K562 (cell line): ENCODE results near the gene PRCD. TPM values are rescaled to one million over a fixed set of nuclear protein-coding genes. Genes with fewer than 3 reads are reported as not detected.

Source experiments
- ATAC-seq: fragments of 200-7000 bp; cut with Tn5 transposase; 3 replicates; pipeline ENCODE4 v1.9.1; 2020; ENCODE audit warnings: moderate library complexity
- BruUV-seq: library from RNA; stranded (reverse); fragments of 400-500 nt; replicated peaks from 2 replicates; lab custom pipeline; 2021; lab: Mats Ljungman, UMichigan
- CTCF ChIA-PET: fragments of 300-600 bp; formaldehyde crosslinking; extraction: SDS; loops from one replicate; lab custom pipeline; 2021; ENCODE audit warnings: low intra/inter-chr PET ratio; lab: Yijun Ruan, JAX
- POLR2A ChIA-PET: fragments of 300-600, 350-650 bp; sonication (Branson Sonifier 250); formaldehyde crosslinking; extraction: SDS; loops from one replicate; lab custom pipeline; 2021; ENCODE audit warnings: antibody characterized with exemption, inconsistent platforms; lab: Yijun Ruan, JAX
- DNase-seq, 4 experiments: peaks; one replicate each; pipeline versions ENCODE4 v3.0.0 to v3.0.0-alpha.2; 2011 to 2018; ENCODE audit warnings: low spot score in 3 of 4, mixed read lengths in 3 of 4; ENCODE audit errors: extremely low read depth in 1 of 4
- FAIRE-seq: peaks from 2 replicates; lab custom pipeline; 2011; peaks lifted over from hg19 to GRCh38; lab: Jason Lieb, UNC
- H2AFZ ChIP-seq: 2 replicates; pipeline ENCODE4 v1.6.0; 2011; ENCODE audit warnings: low read depth, low read length, control low read depth, inconsistent platforms
- H3K27ac ChIP-seq: fragments of 200-600 bp; 3 replicates; pipeline ENCODE4 v1.8.0; 2011; ENCODE audit warnings: low read depth, mild to moderate bottlenecking, control low read depth, inconsistent platforms, low read length, moderate library complexity, mixed read lengths; ENCODE audit errors: extremely low read depth
- H3K27me3 ChIP-seq, 2 experiments: fragments of 300-600 bp in 1 of 2; 2 replicates in 1 of 2; 3 replicates in 1 of 2; pipeline versions ENCODE4 v1.6.0 to v1.8.0; 2011; ENCODE audit warnings: inconsistent platforms in 2 of 2, low read length in 2 of 2, mild to moderate bottlenecking in 1 of 2, mixed read lengths in 1 of 2, moderate library complexity in 1 of 2; ENCODE audit not compliant: control insufficient read depth in 2 of 2, insufficient read depth in 2 of 2
- H3K36me3 ChIP-seq: fragments of 300-600 bp; 3 replicates; pipeline ENCODE4 v1.8.0; 2011; ENCODE audit warnings: mild to moderate bottlenecking, low read length, inconsistent platforms; ENCODE audit not compliant: control insufficient read depth, insufficient read depth
- H3K4me1 ChIP-seq, 2 experiments: fragments of 200-600 bp in 1 of 2; replicated peaks in 1 of 2; 2 replicates in 1 of 2; 3 replicates in 1 of 2; pipeline versions ENCODE4 v1.5.1 to v1.8.0; 2011; ENCODE audit warnings: inconsistent platforms in 2 of 2, low read length in 2 of 2, mild to moderate bottlenecking in 1 of 2, mixed read lengths in 1 of 2, moderate library complexity in 1 of 2; ENCODE audit not compliant: control insufficient read depth in 2 of 2, insufficient read depth in 2 of 2
- H3K4me2 ChIP-seq: 2 replicates; pipeline ENCODE4 v1.6.1; 2011; ENCODE audit warnings: low read length, control low read depth, inconsistent platforms, mixed read lengths; ENCODE audit not compliant: insufficient read depth
- H3K4me3 ChIP-seq: fragments of 200-600 bp; sonication (generic), shearing (Covaris generic); 2 replicates; pipeline ENCODE4 v1.5.1; 2016; ENCODE audit warnings: control low read depth, inconsistent platforms
- H3K79me2 ChIP-seq: fragments of 200-600 bp; 3 replicates; pipeline ENCODE4 v1.8.0; 2011; ENCODE audit warnings: low read length, inconsistent platforms; ENCODE audit not compliant: control insufficient read depth, insufficient read depth
- H3K9ac ChIP-seq, 2 experiments: 2 replicates each; pipeline versions ENCODE4 v1.6.0 to v1.6.1; 2011; ENCODE audit warnings: low read depth in 2 of 2, low read length in 2 of 2, control low read depth in 1 of 2, inconsistent platforms in 1 of 2, mild to moderate bottlenecking in 1 of 2, mixed read lengths in 1 of 2; ENCODE audit not compliant: insufficient read depth in 1 of 2
- H3K9me1 ChIP-seq: one replicate; pipeline ENCODE4 v1.6.0; 2011; ENCODE audit warnings: inconsistent platforms, mild to moderate bottlenecking, low read length, moderate library complexity; ENCODE audit not compliant: control insufficient read depth, insufficient read depth
- H3K9me3 ChIP-seq: replicated peaks from 2 replicates; pipeline ENCODE4 v1.5.1; 2011; ENCODE audit warnings: low read depth, low read length, inconsistent platforms; ENCODE audit not compliant: control insufficient read depth, insufficient read depth
- H4K20me1 ChIP-seq: replicated peaks from 2 replicates; pipeline ENCODE4 v1.6.1; 2011; ENCODE audit warnings: low read length, inconsistent platforms, mixed read lengths; ENCODE audit not compliant: control insufficient read depth, insufficient read depth
- ATF7 ChIP-seq: fragments of 450-650 bp; IDR thresholded peaks from 2 replicates; pipeline ENCODE4 v1.7.1; 2014; ENCODE audit warnings: mild to moderate bottlenecking, moderate library complexity
- BMI1 ChIP-seq: fragments of 150-350 bp; IDR thresholded peaks from 2 replicates; pipeline ENCODE4 v1.6.1; 2014; ENCODE audit warnings: low read length
- CBFA2T2 ChIP-seq: fragments of 450-650 bp; conservative IDR thresholded peaks from 2 replicates; pipeline ENCODE4 v1.6.1; 2017; ENCODE audit warnings: mild to moderate bottlenecking
- CC2D1A ChIP-seq: fragments of 450-650 bp; IDR thresholded peaks from 2 replicates; pipeline ENCODE4 v1.6.1; 2017; ENCODE audit warnings: mild to moderate bottlenecking
- CTBP1 ChIP-seq: fragments of 450-650 bp; IDR thresholded peaks from 2 replicates; pipeline ENCODE4 v1.6.1; 2016; ENCODE audit warnings: borderline replicate concordance
- DMBX1 ChIP-seq: fragments of 250-450 bp; sonication (Bioruptor Pico); IDR thresholded peaks from 2 replicates; pipeline ENCODE4 v1.8.0; 2022; ENCODE audit warnings: inconsistent platforms, mild to moderate bottlenecking, moderate library complexity, borderline replicate concordance
- EP400 ChIP-seq: fragments of 450-650 bp; IDR thresholded peaks from 2 replicates; pipeline ENCODE4 v1.6.1; 2017; ENCODE audit warnings: antibody characterized with exemption, mild to moderate bottlenecking, moderate library complexity
- FOXA1 ChIP-seq: fragments of 450-650 bp; IDR thresholded peaks from 2 replicates; pipeline ENCODE4 v1.6.1; 2016; ENCODE audit warnings: mild to moderate bottlenecking, borderline replicate concordance
- HDAC1 ChIP-seq, 2 experiments: fragments of 450-650 bp; IDR thresholded peaks; 2 replicates each; pipeline ENCODE4 v1.6.1; 2016 to 2017; ENCODE audit warnings: inconsistent platforms in 1 of 2, mild to moderate bottlenecking in 1 of 2, moderate library complexity in 1 of 2
- MAFG ChIP-seq: fragments of 450-650 bp; conservative IDR thresholded peaks from 2 replicates; pipeline ENCODE4 v1.6.1; 2016; ENCODE audit warnings: missing genetic modification characterization, missing compliant biosample characterization
- MAFK ChIP-seq: IDR thresholded peaks from 2 replicates; pipeline ENCODE4 v1.6.1; 2011; ENCODE audit warnings: low read length, improper control_type of control experiment
- MCM3 ChIP-seq: fragments of 450-650 bp; IDR thresholded peaks from 2 replicates; pipeline ENCODE4 v1.6.1; 2016
- MYC ChIP-seq, 2 experiments: fragments of 250-450 bp in 1 of 2; sonication (Bioruptor Pico) in 1 of 2; IDR thresholded peaks; 2 replicates each; pipeline versions ENCODE4 v1.5.1 to v1.6.1; 2012 to 2021; ENCODE audit warnings: low read depth in 2 of 2, borderline replicate concordance in 1 of 2, improper control_type of control experiment in 1 of 2, low read length in 1 of 2, mild to moderate bottlenecking in 1 of 2, moderate library complexity in 1 of 2
- NCOR1 ChIP-seq: fragments of 450-650 bp; IDR thresholded peaks from 2 replicates; pipeline ENCODE4 v1.6.1; 2016; ENCODE audit warnings: mild to moderate bottlenecking, moderate library complexity
- NFE2 ChIP-seq: IDR thresholded peaks from 2 replicates; pipeline ENCODE4 v1.6.1; 2014; ENCODE audit warnings: antibody characterized with exemption, low read depth
- NRF1 ChIP-seq, 2 experiments: fragments of 450-650 bp; IDR thresholded peaks in 1 of 2; conservative IDR thresholded peaks in 1 of 2; 2 replicates each; pipeline ENCODE4 v1.6.1; 2014; ENCODE audit warnings: mild to moderate bottlenecking in 2 of 2
- RCOR1 ChIP-seq, 2 experiments: IDR thresholded peaks; 2 replicates each; pipeline ENCODE4 v1.6.1; 2012; ENCODE audit warnings: low read depth in 2 of 2, low read length in 2 of 2, borderline replicate concordance in 1 of 2, improper control_type of control experiment in 1 of 2
- SRSF3 ChIP-seq: fragments of 200-400 bp; formaldehyde crosslinking; IDR thresholded peaks from 2 replicates; pipeline ENCODE4 v1.6.1; 2016; ENCODE audit warnings: mild to moderate bottlenecking, low read length, moderate library complexity; ENCODE audit not compliant: insufficient read depth
- TCF3 ChIP-seq: sonication (generic); formaldehyde crosslinking; IDR thresholded peaks from 2 replicates; pipeline ENCODE4 v1.4.0; 2020; ENCODE audit warnings: mild to moderate bottlenecking, missing genetic modification reagents
- ZEB2 ChIP-seq: fragments of 450-650 bp; IDR thresholded peaks from 2 replicates; pipeline ENCODE4 v1.6.1; 2016
- ZNF551 ChIP-seq: fragments of 250-450 bp; sonication (Bioruptor Pico); IDR thresholded peaks from 2 replicates; pipeline ENCODE4 v1.5.0; 2021; ENCODE audit warnings: mild to moderate bottlenecking, moderate library complexity
- ZNF76 ChIP-seq: fragments of 250-450 bp; sonication (Bioruptor Pico); IDR thresholded peaks from 2 replicates; pipeline ENCODE4 v1.4.0; 2020; ENCODE audit warnings: mild to moderate bottlenecking, moderate library complexity, borderline replicate concordance
- WGBS: fragments of 100-300 bp; shearing (Covaris generic); methylation state at CpG from one replicate; pipeline ENCODE4 v1.1.6; 2016; ENCODE audit warnings: low coverage, mixed read lengths; ENCODE audit not compliant: insufficient coverage; ENCODE audit errors: missing lambda C conversion rate; 5-methylcytosine and 5-hydroxymethylcytosine counted together
- in situ Hi-C: fragments of 300-500 bp; cut with MboI; formaldehyde crosslinking; loops from 4 replicates; pipeline ENCODE4 v1.15.0; 2018; ENCODE audit warnings: inconsistent platforms, mixed read lengths
- intact Hi-C: fragments of 100-400 bp; cut with micrococcal nuclease; formaldehyde crosslinking; loops from 2 replicates; pipeline ENCODE4 v1.14.2; 2022
- polyA plus RNA-seq, 8 experiments: library from polyadenylated mRNA; depleted of rRNA in 4 of 8; stranded (reverse) in 5 of 8; unstranded in 3 of 8; fragments of >200 nt; fragmentation: Nextera tagmentation in 2 of 8; fragmentation: Illumina TruSeq in 1 of 8; extraction: Ambion mirVana in 2 of 8; extraction: Trizol in 1 of 8; gene quantifications; 2 replicates each; pipeline versions ENCODE4 v1.2.1 to v1.2.3, GENCODE V29; 2011 to 2014; ENCODE audit warnings: inconsistent platforms in 1 of 8, missing spikeins in 1 of 8
- total RNA-seq, 7 experiments: library from RNA; depleted of rRNA in 6 of 7; stranded (reverse); fragments of >200 nt in 6 of 7; fragmentation: Illumina TruSeq in 2 of 7; extraction: Trizol in 2 of 7; gene quantifications; 2 replicates each; pipeline versions ENCODE4 v1.2.1 to v1.2.3, GENCODE V29; 2011 to 2021; ENCODE audit warnings: low replicate concordance in 1 of 7
- TF ChIP-seq, protein P1 (sequence below), 2 experiments: fragments of 450-650 bp; conservative IDR thresholded peaks; 2 replicates each; pipeline ENCODE4 v1.6.1; 2017; ENCODE audit warnings: mild to moderate bottlenecking in 2 of 2, moderate library complexity in 2 of 2

The PRCD gene
- total and polyA plus RNA-seq, 9 of the 15 experiments (the other 6 are each of a cell fraction or from before 2014, with no cell fraction given), result 0.20 to 0.25 (median 0.21) TPM; not detected in 6

- ATAC-seq (peak; percentile 89), DNase-seq (peak; percentile 77 to 84 (median 81)), FAIRE-seq (peak; percentile 88)
- no peaks in the 10 kb centered on the region for H3K36me3 ChIP-seq
- no TSS peak for BruUV-seq
- peaks cover 16 to 20% of the 10 kb centered on the region in 2 experiments for H3K4me1 ChIP-seq
- H3K27ac ChIP-seq, result peak overlapping the region; percentile 56
- intact Hi-C loops (no loop called here), in situ Hi-C loops (no loop called here)
- peak overlapping the region; percentile 83 for H2AFZ ChIP-seq
- H3K4me3 ChIP-seq, result no peak overlapping the region
- no peaks in the 10 kb centered on the region for H4K20me1 ChIP-seq
- no peaks in the 10 kb centered on the region for H3K9me3 ChIP-seq
- no peaks in the 10 kb centered on the region for H3K79me2 ChIP-seq
- no peaks in the 10 kb centered on the region for H3K9me1 ChIP-seq
- peak overlapping the region; percentile 70 for H3K4me2 ChIP-seq
- peak overlapping the region; percentile 3 to 42 for H3K9ac ChIP-seq
- ChIA-PET POLR2A (interaction anchor here (0.6 to 2.8 kb wide), 8 partner anchors 8 to 155 kb away, joined by 3 to 29 read pairs (median 4); no protein-coding TSS in a partner anchor), CTCF (no interaction called here)
- no peaks in the 10 kb centered on the region for H3K27me3 ChIP-seq
- 20% methylated on average over 7 of the region's 7 CpGs for WGBS
- TF ChIP-seq TCF3 (CRISPR knock-in tag), result peak; percentile 85
- TF ChIP-seq ZEB2, result 0 out of 2 replicates have a peak, but pooled peaks have one; percentile 25
- no peak for TF ChIP-seq ZNF551 (CRISPR knock-in tag)
- TF ChIP-seq NRF1 (conservative IDR thresholded peaks at IDR 0.05 in 1 of 2, IDR thresholded peaks at IDR 0.05 in 1 of 2), result peak in 1 of 2 experiments; percentile 25; a peak in 2 of 4 replicates
- TF ChIP-seq MCM3, result no peak
- TF ChIP-seq CTBP1, result no peak; the same call in 1 of the 2 replicates
- no peak for TF ChIP-seq FOXA1
- no peak for TF ChIP-seq BMI1
- TF ChIP-seq SRSF3, result no peak
- peak; percentile 72 for TF ChIP-seq MYC (IDR thresholded peaks at IDR 0.05; ENCODE audit: low read depth, low read length)
- TF ChIP-seq MYC (CRISPR knock-in tag; IDR thresholded peaks at IDR 0.05; ENCODE audit: borderline replicate concordance, low read depth), result no peak
- TF ChIP-seq CC2D1A, result no peak
- no peak for TF ChIP-seq ZNF76 (CRISPR knock-in tag)
- TF ChIP-seq, protein P1, sequence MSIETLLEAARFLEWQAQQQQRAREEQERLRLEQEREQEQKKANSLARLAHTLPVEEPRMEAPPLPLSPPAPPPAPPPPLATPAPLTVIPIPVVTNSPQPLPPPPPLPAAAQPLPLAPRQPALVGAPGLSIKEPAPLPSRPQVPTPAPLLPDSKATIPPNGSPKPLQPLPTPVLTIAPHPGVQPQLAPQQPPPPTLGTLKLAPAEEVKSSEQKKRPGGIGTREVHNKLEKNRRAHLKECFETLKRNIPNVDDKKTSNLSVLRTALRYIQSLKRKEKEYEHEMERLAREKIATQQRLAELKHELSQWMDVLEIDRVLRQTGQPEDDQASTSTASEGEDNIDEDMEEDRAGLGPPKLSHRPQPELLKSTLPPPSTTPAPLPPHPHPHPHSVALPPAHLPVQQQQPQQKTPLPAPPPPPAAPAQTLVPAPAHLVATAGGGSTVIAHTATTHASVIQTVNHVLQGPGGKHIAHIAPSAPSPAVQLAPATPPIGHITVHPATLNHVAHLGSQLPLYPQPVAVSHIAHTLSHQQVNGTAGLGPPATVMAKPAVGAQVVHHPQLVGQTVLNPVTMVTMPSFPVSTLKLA (conservative IDR thresholded peaks at IDR 0.05), result peak in 1 of 2 experiments; percentile 67; a peak in 1 of 4 replicates
- peak; percentile 81 for TF ChIP-seq NFE2
- TF ChIP-seq EP400, result 0 out of 2 replicates have a peak, but pooled peaks have one; percentile 30
- TF ChIP-seq DMBX1 (CRISPR knock-in tag), result no peak
- TF ChIP-seq MAFK, result peak; percentile 8; the same call in 1 of the 2 replicates
- no peak for TF ChIP-seq HDAC1 (IDR thresholded peaks at IDR 0.05)
- TF ChIP-seq RCOR1 (IDR thresholded peaks at IDR 0.05; ENCODE audit: borderline replicate concordance in 1 of 2, low read depth in 2 of 2, low read length in 2 of 2), result peak in 1 of 2 experiments; percentile 56; a peak in 2 of 4 replicates
- 0 out of 2 replicates have a peak, but pooled peaks have one; percentile 41 for TF ChIP-seq CBFA2T2
- peak; percentile 70 for TF ChIP-seq MAFG (tag)
- 0 out of 2 replicates have a peak, but pooled peaks have one; percentile 16 for TF ChIP-seq ATF7
- peak; percentile 53 for TF ChIP-seq NCOR1
These were observed 38.0 kb downstream of the PRCD start for GRCh38 chr17:76577876-76578275.
